HEK293T (cell line): Measurements from ENCODE around the gene LRRC8C.

ENCODE experiments used
- BHLHE40 ChIP-seq: fragments of 450-650 bp; IDR thresholded peaks from 2 replicates; pipeline ENCODE4 v1.6.1; 2016; ENCODE audit warnings: mild to moderate bottlenecking, moderate library complexity, borderline replicate concordance
- CTBP1 ChIP-seq: fragments of 450-650 bp; IDR thresholded peaks from 2 replicates; pipeline ENCODE4 v1.6.1; 2016; ENCODE audit warnings: borderline replicate concordance
- FOXM1 ChIP-seq: fragments of 450-650 bp; IDR thresholded peaks from 2 replicates; pipeline ENCODE4 v1.6.1; 2017; ENCODE audit warnings: mild to moderate bottlenecking, borderline replicate concordance
- SP1 ChIP-seq: fragments of 450-650 bp; IDR thresholded peaks from 2 replicates; pipeline ENCODE4 v1.6.1; 2017
- SUZ12 ChIP-seq: fragments of 450-650 bp; IDR thresholded peaks from 2 replicates; pipeline ENCODE4 v1.6.1; 2016; ENCODE audit warnings: mild to moderate bottlenecking
- TARDBP ChIP-seq: fragments of 450-650 bp; IDR thresholded peaks from 2 replicates; pipeline ENCODE4 v1.6.1; 2016

- TF ChIP-seq SP1: no peak
- no peak for TF ChIP-seq CTBP1
- no peak for TF ChIP-seq SUZ12
- no peak for TF ChIP-seq TARDBP
- no peak for TF ChIP-seq FOXM1
- no peak for TF ChIP-seq BHLHE40
Measured at GRCh38 chr1:89682611-89683010, 49.7 kb downstream of the LRRC8C start.
